EL (cell line): Measurements from ENCODE around the gene MSH6.

Source experiments
- DNase-seq: peaks from one replicate; pipeline ENCODE4 v3.0.0-alpha.2; 2016

The MSH6 gene

DNA sequence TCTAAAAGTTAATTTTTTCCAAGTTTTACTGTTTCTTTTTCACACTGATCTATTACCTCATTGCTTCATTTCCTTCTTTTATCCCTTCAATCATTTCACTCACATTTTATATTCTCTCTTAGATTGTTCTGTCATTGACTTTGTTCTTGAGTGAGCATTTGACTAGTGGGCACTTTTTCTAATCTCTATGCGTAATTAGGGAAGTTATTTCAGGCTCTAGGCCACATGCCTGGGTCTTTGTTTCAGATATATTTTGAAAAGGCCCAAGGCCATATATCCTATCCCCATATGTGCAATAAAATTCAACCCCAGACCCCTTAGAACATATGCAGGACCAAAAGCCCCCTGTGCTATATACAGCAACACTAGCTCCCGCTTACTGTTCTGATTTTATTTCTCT, 61.2 kb downstream of the MSH6 start:
- DNase-seq: no peak

DNA sequence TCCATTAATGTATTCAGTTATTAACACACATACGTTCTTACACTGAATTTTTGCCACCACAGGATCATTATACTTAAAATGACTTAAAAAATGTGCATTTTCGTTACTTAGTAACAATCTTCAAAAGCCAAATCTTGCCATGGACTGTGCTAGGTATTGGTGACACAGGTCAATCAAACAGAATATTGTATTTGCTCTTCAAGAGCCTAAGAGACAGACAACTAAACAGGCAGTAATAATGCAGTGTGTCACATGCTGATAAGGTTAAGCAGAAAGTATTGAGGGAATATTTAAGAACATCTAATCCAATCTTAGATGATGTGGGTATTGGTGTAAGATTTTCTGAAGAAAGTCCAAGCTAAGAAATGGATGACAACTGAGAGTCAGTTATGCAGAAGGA, 66.4 kb downstream of the MSH6 start:
- DNase-seq: no peak

DNA sequence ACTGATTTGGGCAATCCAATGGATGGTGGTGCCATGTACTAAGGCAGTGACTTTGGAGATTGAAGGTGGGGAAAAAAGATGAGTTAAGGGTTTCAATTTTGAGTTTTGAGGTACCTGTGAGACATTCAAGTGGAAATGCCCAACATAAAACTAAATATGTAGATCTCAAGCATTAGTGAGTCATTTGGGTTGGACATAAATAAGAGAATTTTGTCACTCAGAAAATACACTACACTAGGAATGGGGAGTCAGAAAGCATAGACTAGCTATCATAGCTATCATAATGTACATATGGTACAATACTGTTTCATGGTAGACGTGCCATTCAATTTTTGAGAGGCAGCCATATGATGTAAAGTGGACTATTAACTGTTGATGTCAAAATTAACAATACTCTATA, 67.3 kb downstream of the MSH6 start:
- no peak for DNase-seq

DNA sequence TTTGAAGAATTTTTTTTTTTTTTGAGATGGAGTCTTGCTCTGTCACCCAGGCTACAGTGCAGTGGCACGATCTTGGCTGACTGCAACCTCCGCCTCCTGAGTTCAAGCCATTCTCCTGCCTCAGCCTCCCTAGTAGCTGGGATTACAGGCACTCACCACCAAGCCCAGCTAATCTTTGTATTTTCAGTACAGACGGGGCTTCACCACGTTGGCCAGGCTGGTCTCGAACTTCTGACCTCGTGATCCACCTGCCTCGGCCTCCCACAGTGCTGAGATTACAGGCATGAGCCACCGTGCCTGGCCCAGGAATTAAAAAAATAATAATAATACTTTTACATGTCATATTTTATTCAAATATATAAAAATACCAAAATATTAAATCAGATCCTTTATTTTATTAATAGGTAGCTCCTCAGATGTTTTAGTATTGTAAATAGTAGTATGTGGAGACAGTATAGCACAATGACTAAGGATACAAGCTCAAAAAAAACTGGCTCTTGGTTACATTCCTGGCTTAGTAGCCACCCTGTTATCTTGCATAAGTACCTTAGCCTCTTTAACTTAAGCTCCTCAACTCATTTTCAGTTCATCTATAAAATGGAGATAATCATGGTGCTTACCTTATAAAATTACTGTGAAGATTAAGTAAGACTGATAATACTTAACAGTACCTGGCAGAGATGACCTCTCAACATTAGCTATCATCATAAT, 70.3 kb downstream of the MSH6 start:
- DNase-seq: peak; percentile 21
